ENCODE results near the gene ZFPM1. TPM values are rescaled to one million over a fixed set of nuclear protein-coding genes. Genes with fewer than 3 reads are reported as not detected.

The ZFPM1 gene
- polyA plus RNA-seq, 1 of the 3 experiments (the other 2 are of a cell fraction): 1.2 TPM

- no peak for TF ChIP-seq YY1 (IDR thresholded peaks at IDR 0.05; ENCODE audit: low read depth)
- TF ChIP-seq MEF2A (IDR thresholded peaks at IDR 0.05; ENCODE audit: borderline replicate concordance, low read depth): no peak
- TF ChIP-seq FOXM1 (IDR thresholded peaks at IDR 0.05; ENCODE audit: low read depth): no peak
- no peak for TF ChIP-seq NRF1 (IDR thresholded peaks at IDR 0.05; ENCODE audit: low read depth, low read length)
- TF ChIP-seq SMC3 (IDR thresholded peaks at IDR 0.05; ENCODE audit: low read depth, low read length): no peak
- TF ChIP-seq ZBTB33 (IDR thresholded peaks at IDR 0.05; ENCODE audit: borderline replicate concordance, low read depth): no peak
- TF ChIP-seq GABPA (IDR thresholded peaks at IDR 0.05; ENCODE audit: low read depth): no peak
- no peak for TF ChIP-seq JUND (IDR thresholded peaks at IDR 0.05)
- no peak; the same call in 1 of the 2 replicates for TF ChIP-seq FOXJ3 (CRISPR knock-in tag; IDR thresholded peaks at IDR 0.05)
- TF ChIP-seq MXI1 (IDR thresholded peaks at IDR 0.05; ENCODE audit: low read depth, low read length): peak; percentile 57; the same call in 1 of the 2 replicates
- peak; percentile 23; the same call in 1 of the 2 replicates for TF ChIP-seq TCF12 (IDR thresholded peaks at IDR 0.05)
- no peak for TF ChIP-seq SIN3A (IDR thresholded peaks at IDR 0.05; ENCODE audit: borderline replicate concordance, low read depth, low read length)
- TF ChIP-seq TAF1 (IDR thresholded peaks at IDR 0.05; ENCODE audit: borderline replicate concordance, low read depth, low read length): no peak
- no peak for TF ChIP-seq POLR2AphosphoS5 (IDR thresholded peaks at IDR 0.05; ENCODE audit: low read depth, low read length)
- no peak for TF ChIP-seq NFIC (IDR thresholded peaks at IDR 0.05; ENCODE audit: borderline replicate concordance)
- TF ChIP-seq RCOR1 (IDR thresholded peaks at IDR 0.05; ENCODE audit: low read length): peak; percentile 87
- 0 out of 2 replicates have a peak, but pooled peaks have one; percentile 47 for TF ChIP-seq RFX5 (IDR thresholded peaks at IDR 0.05; ENCODE audit: low read length)
- TF ChIP-seq USF1 (IDR thresholded peaks at IDR 0.05; ENCODE audit: borderline replicate concordance, low read depth): no peak
- TF ChIP-seq ELF1 (IDR thresholded peaks at IDR 0.05): no peak
- no peak for TF ChIP-seq REST (IDR thresholded peaks at IDR 0.05; ENCODE audit: low read depth, low read length)
These were observed 5.1 kb downstream of the ZFPM1 start (continued) for GRCh38 chr16:88458039-88458772.

All from SK-N-SH (cell line).